H1 (cell line): ENCODE data around the gene SLC35F5. TPM values are rescaled to one million over a fixed set of nuclear protein-coding genes. Genes with fewer than 3 reads are reported as not detected.

ENCODE experiments used
- CTCF ChIA-PET: fragments of 300-600 bp; sonication (Branson Sonifier 250); formaldehyde crosslinking; loops from one replicate; lab custom pipeline; 2021; ENCODE audit not compliant: partially characterized antibody; lab: Charles Lee
- POLR2A ChIA-PET: fragments of 300-600 bp; sonication (Branson Sonifier 250); formaldehyde crosslinking; loops from one replicate; lab custom pipeline; 2021; ENCODE audit warnings: inconsistent platforms; ENCODE audit not compliant: partially characterized antibody; lab: Charles Lee
- DNase-seq, 2 experiments: peaks; one replicate each; pipeline versions ENCODE4 v3.0.0 to v3.0.0-alpha.2; 2010 to 2022; ENCODE audit warnings: low spot score in 2 of 2, low read depth in 1 of 2, mixed read lengths in 1 of 2
- FAIRE-seq: peaks from 2 replicates; lab custom pipeline; 2011; peaks lifted over from hg19 to GRCh38; lab: Jason Lieb, UNC
- H2AFZ ChIP-seq: 2 replicates; pipeline ENCODE4 v1.8.1; 2012; ENCODE audit warnings: low read length, inconsistent platforms
- H2AK5ac ChIP-seq: 2 replicates; pipeline ENCODE4 v1.6.1; 2013; ENCODE audit warnings: low read depth, low read length
- H2BK120ac ChIP-seq: replicated peaks from 2 replicates; pipeline ENCODE3; 2013; ENCODE audit warnings: low read depth, low read length, inconsistent platforms
- H2BK12ac ChIP-seq: 2 replicates; pipeline ENCODE4 v1.6.1; 2013; ENCODE audit warnings: low read depth, low read length
- H2BK15ac ChIP-seq: 2 replicates; pipeline ENCODE4 v1.6.1; 2013; ENCODE audit warnings: low read length
- H2BK20ac ChIP-seq: 2 replicates; pipeline ENCODE4 v1.6.1; 2013; ENCODE audit warnings: low read length
- H2BK5ac ChIP-seq: 2 replicates; pipeline ENCODE4 v1.6.1; 2013; ENCODE audit warnings: low read depth, low read length
- H3K14ac ChIP-seq: 2 replicates; pipeline ENCODE4 v1.6.1; 2013; ENCODE audit warnings: inconsistent platforms; ENCODE audit not compliant: insufficient read length
- H3K18ac ChIP-seq: 2 replicates; pipeline ENCODE4 v1.6.1; 2013; ENCODE audit warnings: low read length; ENCODE audit errors: extremely low read depth
- H3K23ac ChIP-seq: 2 replicates; pipeline ENCODE4 v1.6.1; 2013; ENCODE audit warnings: inconsistent platforms; ENCODE audit not compliant: insufficient read length
- H3K23me2 ChIP-seq: 2 replicates; pipeline ENCODE4 v1.6.1; 2013; ENCODE audit warnings: low read depth, low read length
- H3K27ac ChIP-seq: 2 replicates; pipeline ENCODE4 v1.6.1; 2011; ENCODE audit warnings: low read depth, low read length, inconsistent platforms
- H3K27me3 ChIP-seq, 4 experiments: replicated peaks in 1 of 4; 1 replicate in 1 of 4; 2 replicates in 3 of 4; pipeline versions ENCODE4 v1.6.1 to v1.8.1; 2011 to 2013; ENCODE audit warnings: low read length in 3 of 4, mild to moderate bottlenecking in 3 of 4, inconsistent platforms in 2 of 4, mixed read lengths in 2 of 4, moderate library complexity in 1 of 4; ENCODE audit not compliant: control insufficient read depth in 3 of 4, insufficient read depth in 3 of 4; ENCODE audit errors: extremely low read depth in 1 of 4
- H3K36me3 ChIP-seq, 4 experiments: 2 replicates each; pipeline versions ENCODE4 v1.6.1 to v1.8.1; 2011 to 2013; ENCODE audit warnings: mild to moderate bottlenecking in 4 of 4, low read length in 3 of 4, moderate library complexity in 2 of 4, control low read depth in 1 of 4, inconsistent platforms in 1 of 4; ENCODE audit not compliant: insufficient read depth in 4 of 4, control insufficient read depth in 2 of 4
- H3K4ac ChIP-seq: replicated peaks from 2 replicates; pipeline ENCODE3; 2013; ENCODE audit warnings: low read length, low read depth, mixed read lengths, inconsistent platforms; ENCODE audit not compliant: insufficient read length
- H3K4me1 ChIP-seq, 4 experiments: replicated peaks in 1 of 4; 1 replicate in 1 of 4; 2 replicates in 3 of 4; pipeline versions ENCODE4 v1.6.1 to v1.8.1; 2011 to 2013; ENCODE audit warnings: low read length in 3 of 4, inconsistent platforms in 2 of 4, mixed read lengths in 1 of 4; ENCODE audit not compliant: insufficient read depth in 4 of 4, control insufficient read depth in 3 of 4
- H3K4me2 ChIP-seq, 2 experiments: 2 replicates each; pipeline versions ENCODE4 v1.6.1 to v1.8.1; 2011 to 2013; ENCODE audit warnings: low read depth in 2 of 2, low read length in 2 of 2, control low read depth in 1 of 2, inconsistent platforms in 1 of 2, mild to moderate bottlenecking in 1 of 2; ENCODE audit not compliant: insufficient read depth in 1 of 2
- H3K4me3 ChIP-seq, 4 experiments: fragments of 200-600, 300-600 bp in 1 of 4; sonication (generic), shearing (Covaris generic), sonication (Bioruptor Twin) in 1 of 4; 2 replicates each; pipeline versions ENCODE4 v1.5.1 to v1.8.1; 2011 to 2016; ENCODE audit warnings: low read length in 4 of 4, low read depth in 3 of 4, control low read depth in 2 of 4, inconsistent platforms in 2 of 4, mild to moderate bottlenecking in 2 of 4, mixed read lengths in 1 of 4, moderate library complexity in 1 of 4; ENCODE audit not compliant: insufficient read depth in 2 of 4; ENCODE audit errors: extremely low read depth in 1 of 4
- H3K56ac ChIP-seq: replicated peaks from 2 replicates; pipeline ENCODE3; 2013; ENCODE audit warnings: low read depth, mild to moderate bottlenecking, mixed read lengths, low read length, inconsistent platforms; ENCODE audit not compliant: insufficient read length
- H3K79me1 ChIP-seq: 2 replicates; pipeline ENCODE4 v1.6.1; 2013; ENCODE audit warnings: low read depth, low read length, control low read depth
- H3K79me2 ChIP-seq, 2 experiments: 2 replicates each; pipeline versions ENCODE4 v1.6.1 to v1.8.1; 2012 to 2013; ENCODE audit warnings: low read length in 2 of 2, mild to moderate bottlenecking in 2 of 2, inconsistent platforms in 1 of 2; ENCODE audit not compliant: insufficient read depth in 2 of 2, control insufficient read depth in 1 of 2
- H3K9ac ChIP-seq, 4 experiments: replicated peaks in 1 of 4; 1 replicate in 1 of 4; 2 replicates in 3 of 4; pipeline versions ENCODE4 v1.6.1 to v1.8.1; 2011 to 2013; ENCODE audit warnings: low read depth in 3 of 4, low read length in 3 of 4, control low read depth in 2 of 4, mild to moderate bottlenecking in 2 of 4, moderate library complexity in 2 of 4, inconsistent platforms in 1 of 4; ENCODE audit errors: extremely low read depth in 1 of 4
- H3K9me3 ChIP-seq, 2 experiments: 2 replicates each; pipeline versions ENCODE4 v1.6.1 to v1.8.1; 2012 to 2013; ENCODE audit warnings: mild to moderate bottlenecking in 2 of 2, moderate library complexity in 2 of 2, control low read depth in 1 of 2, inconsistent platforms in 1 of 2, low read depth in 1 of 2, low read length in 1 of 2, mixed read lengths in 1 of 2; ENCODE audit not compliant: insufficient read depth in 2 of 2
- H4K20me1 ChIP-seq, 2 experiments: replicated peaks in 1 of 2; 2 replicates each; pipeline versions ENCODE3 to v1.8.1; 2011 to 2013; ENCODE audit warnings: inconsistent platforms in 2 of 2, low read length in 2 of 2, mild to moderate bottlenecking in 1 of 2; ENCODE audit not compliant: insufficient read depth in 2 of 2, control insufficient read depth in 1 of 2
- H4K5ac ChIP-seq: 2 replicates; pipeline ENCODE4 v1.6.1; 2013; ENCODE audit warnings: low read length, low read depth, mixed read lengths, inconsistent platforms; ENCODE audit not compliant: insufficient read length
- H4K8ac ChIP-seq: 2 replicates; pipeline ENCODE4 v1.8.0; 2013; ENCODE audit warnings: mild to moderate bottlenecking, moderate library complexity, low read length, inconsistent platforms; ENCODE audit not compliant: insufficient read depth; ENCODE audit errors: extremely low read depth
- H4K91ac ChIP-seq: replicated peaks from 2 replicates; pipeline ENCODE3; 2013; ENCODE audit warnings: low read length, mixed read lengths, inconsistent platforms; ENCODE audit not compliant: insufficient read length
- NANOG ChIP-seq: IDR thresholded peaks from 2 replicates; pipeline ENCODE4 v1.6.1; 2011; ENCODE audit warnings: low read length, low read depth, mild to moderate bottlenecking, inconsistent platforms; ENCODE audit not compliant: insufficient read depth, poor library complexity, severe bottlenecking
- TAF7 ChIP-seq: optimal IDR thresholded peaks from 2 replicates; pipeline ENCODE3; 2011; ENCODE audit warnings: low read depth, mild to moderate bottlenecking, inconsistent platforms, low read length, moderate library complexity, borderline replicate concordance
- TCF12 ChIP-seq: IDR thresholded peaks from 2 replicates; pipeline ENCODE4 v1.6.1; 2011; ENCODE audit warnings: low read depth, mild to moderate bottlenecking, low read length
- WGBS, 2 experiments: shearing (Covaris generic) in 1 of 2; methylation state at CpG; one replicate each; pipeline versions ENCODE4 v1.1.6 to v1.1.7; 2013 to 2015; ENCODE audit warnings: low lambda C conversion rate in 2 of 2, mixed read lengths in 2 of 2, inconsistent platforms in 1 of 2, low coverage in 1 of 2, missing lambda C conversion rate in 1 of 2; ENCODE audit not compliant: insufficient replicate concordance in 2 of 2, insufficient coverage in 1 of 2, insufficient read length in 1 of 2; ENCODE audit errors: extremely low coverage in 1 of 2, missing lambda C conversion rate in 1 of 2; 5-methylcytosine and 5-hydroxymethylcytosine counted together
- polyA plus RNA-seq, 7 experiments: library from polyadenylated mRNA; depleted of rRNA in 3 of 7; stranded (reverse) in 5 of 7; unstranded in 2 of 7; fragments of >200 nt in 5 of 7; fragments of 200-250 nt in 2 of 7; gene quantifications; 1 replicate in 5 of 7; 2 replicates in 1 of 7; 4 replicates in 1 of 7; pipeline versions ENCODE4 v1.2.1 to v1.2.3, GENCODE V29; 2011 to 2013; ENCODE audit warnings: missing spikeins in 2 of 7, mixed read lengths in 2 of 7
- total RNA-seq: library from RNA; stranded (reverse); fragmentation: NEBNext Ultra II Directional; extraction: Animal tissue kit (Norgen Biotek cat#: 25700); gene quantifications from 2 replicates; pipeline ENCODE4 v1.2.1, GENCODE V29; 2021
- TF ChIP-seq, protein P1 (sequence below): IDR thresholded peaks from 2 replicates; pipeline ENCODE4 v1.6.1; 2012; ENCODE audit warnings: inconsistent platforms

SLC35F5 gene
- total and polyA plus RNA-seq, 2 of the 8 experiments (the other 6 are each of a cell fraction or from before 2014, with no cell fraction given): 11.8 to 22.2 TPM

DNA sequence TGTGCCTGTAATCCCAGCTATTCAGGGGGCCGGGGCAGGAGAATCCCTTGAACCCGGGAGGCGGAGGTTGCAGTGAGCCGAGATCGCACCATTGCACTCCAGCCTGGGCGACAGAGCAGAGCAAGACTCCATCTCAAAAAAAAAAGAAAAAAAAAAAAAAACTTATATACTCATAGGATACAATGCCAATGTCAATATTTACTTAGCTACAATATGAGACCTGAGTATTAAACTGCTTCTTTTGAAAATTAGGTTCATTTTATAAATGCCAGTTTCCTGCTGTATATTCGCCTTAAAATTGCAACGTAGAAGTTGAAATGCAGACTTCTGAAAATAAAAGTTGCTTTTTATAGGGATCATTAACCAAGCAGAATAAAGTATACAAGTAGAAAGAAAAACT, 2.3 kb downstream of the SLC35F5 start:
- Histone ChIP-seq H2AFZ (no peak overlapping the region), H3K27me3 (no peaks in the 10 kb centered on the region), H3K27ac (no peak overlapping the region), H3K56ac (no peak overlapping the region), H3K79me1 (no peaks in the 10 kb centered on the region), H4K8ac (no peak overlapping the region), H3K14ac (no peak overlapping the region), H3K36me3 (peaks cover 0 to 10% (median 0%) of the 10 kb centered on the region in 4 experiments; a peak in 1 of 8 replicates), H3K4me1 (no peaks in the 10 kb centered on the region; a peak in 2 of 7 replicates), H3K23me2 (peaks cover 11% of the 10 kb centered on the region), H3K4me3 (no peak overlapping the region), H4K20me1 (peaks cover 0 to 7% of the 10 kb centered on the region in 2 experiments), H4K5ac (no peak overlapping the region), H2BK5ac (no peak overlapping the region), H2BK12ac (no peak overlapping the region), H2BK20ac (no peak overlapping the region)
- no peak for FAIRE-seq
- POLR2A ChIA-PET: interaction anchor here (0.7 kb wide), 1 partner anchor 136 kb away, joined by 3 read pairs; the partner anchor contains the start of gene ACTR3
- WGBS, 2 experiments: 97% methylated on average over 8 of the region's 8 CpGs; no CpG with 5 or more reads in 1 of the 2 experiments
- TF ChIP-seq TCF12 (no peak), TAF7 (no peak), NANOG (no peak)
- TF ChIP-seq, protein P1, sequence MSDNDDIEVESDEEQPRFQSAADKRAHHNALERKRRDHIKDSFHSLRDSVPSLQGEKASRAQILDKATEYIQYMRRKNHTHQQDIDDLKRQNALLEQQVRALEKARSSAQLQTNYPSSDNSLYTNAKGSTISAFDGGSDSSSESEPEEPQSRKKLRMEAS: no peak
- TF ChIP-seq, all 59 proteins: peak for 0
- Histone ChIP-seq H3K9ac (no peak overlapping the region), H2AK5ac (no peak overlapping the region), H3K4ac (no peak overlapping the region), H3K9me3 (no peaks in the 10 kb centered on the region), H3K18ac (no peak overlapping the region), H3K79me2 (peaks cover 4 to 17% of the 10 kb centered on the region in 2 experiments; a peak in 2 of 4 replicates), H3K4me2 (no peak overlapping the region), H2BK15ac (no peak overlapping the region), H2BK120ac (no peak overlapping the region), H3K23ac (no peak overlapping the region), H4K91ac (no peak overlapping the region)
- CTCF ChIA-PET: no interaction called here
- DNase-seq: no peak
